Renal cortical epithelial cell (primary cell): ENCODE measurements around the gene UBE2Z. TPM values are rescaled to one million over a fixed set of nuclear protein-coding genes. Genes with fewer than 3 reads are reported as not detected.
"Not testable (repeated sequence)": the region's sequence is repeated elsewhere in the genome, so short reads cannot be mapped to it uniquely, and the experiment has no call there.

Experiments used
- DNase-seq: peaks from one replicate; pipeline ENCODE4 v3.0.0-alpha.2; 2011; ENCODE audit warnings: low read depth
- total RNA-seq: library from RNA; depleted of rRNA; stranded (reverse); fragments of >200 nt; gene quantifications from 2 replicates; pipeline ENCODE4 v1.2.3, GENCODE V29; 2014

UBE2Z gene
- total RNA-seq, 1 donor from 2014 or later = 97.1 TPM

- DNase-seq = no peak
Measured at GRCh38 chr17:48904428-48904827, 3.8 kb upstream of the UBE2Z start.

- DNase-seq = no peak
Measured at GRCh38 chr17:48905987-48906515, 2.2 kb upstream of the UBE2Z start.

- DNase-seq = peak; percentile 78
Measured at GRCh38 chr17:48907713-48908046, 527 bp upstream of the UBE2Z start.

GRCh38 chr17:48908853-48909394, 717 bp downstream of the UBE2Z start:
- DNase-seq = peak; percentile 65

GRCh38 chr17:48909783-48910182, 1.6 kb downstream of the UBE2Z start:
- peak; percentile 34 for DNase-seq

GRCh38 chr17:48910370-48910769, 2.2 kb downstream of the UBE2Z start:
- no peak for DNase-seq

GRCh38 chr17:48912476-48912875, 4.3 kb downstream of the UBE2Z start:
- DNase-seq = no peak

GRCh38 chr17:48915459-48916282, 7.5 kb downstream of the UBE2Z start:
- peak; percentile 95 for DNase-seq

- DNase-seq = no peak
Measured at GRCh38 chr17:48925251-48925990, 17.2 kb downstream of the UBE2Z start.

GRCh38 chr17:48925991-48926342, 17.8 kb downstream of the UBE2Z start:
- DNase-seq = no peak

- no peak for DNase-seq
Measured at GRCh38 chr17:48927978-48928745, 20.0 kb downstream of the UBE2Z start.

GRCh38 chr17:48928876-48929811, 20.9 kb downstream of the UBE2Z start:
- no peak for DNase-seq

GRCh38 chr17:48929812-48930165, 21.6 kb downstream of the UBE2Z start:
- DNase-seq = no peak

- DNase-seq = no peak
Measured at GRCh38 chr17:48930435-48930873, 22.2 kb downstream of the UBE2Z start.

GRCh38 chr17:48933035-48933434, 24.8 kb downstream of the UBE2Z start:
- DNase-seq = no peak

GRCh38 chr17:48944515-48945260, 36.5 kb downstream of the UBE2Z start, which contains the start of gene SNF8:
Gene SNF8 (minus strand): TSS chr17:48944842. CDS start chr17:48944734, 108 bp downstream.
- DNase-seq = peak; percentile 70

- not testable (repeated sequence) for DNase-seq
Measured at GRCh38 chr17:48945261-48945651, 37.0 kb downstream of the UBE2Z start.

GRCh38 chr17:48951572-48951971, 43.4 kb downstream of the UBE2Z start:
- no peak for DNase-seq

GRCh38 chr17:48952904-48953303, 44.7 kb downstream of the UBE2Z start:
- DNase-seq = no peak

GRCh38 chr17:48954300-48954755, 46.1 kb downstream of the UBE2Z start:
- peak; percentile 54 for DNase-seq
